Measurements from ENCODE around the gene WIPF3. TPM values are rescaled to one million over a fixed set of nuclear protein-coding genes. Genes with fewer than 3 reads are reported as not detected.

WIPF3 gene
- total RNA-seq, 1 donor from 2014 or later, result 0.37 TPM

- peaks cover 27% of the 10 kb centered on the region for H3K36me3 Mint-ChIP-seq (ENCODE audit: unreplicated experiment)
- no peak for TF ChIP-seq CTCF (IDR thresholded peaks at IDR 0.05; ENCODE audit: partially characterized antibody, unreplicated experiment)
- no peak overlapping the region for H3K27ac Mint-ChIP-seq (ENCODE audit: unreplicated experiment)
- peaks cover 4% of the 10 kb centered on the region for H3K9me3 Mint-ChIP-seq (ENCODE audit: unreplicated experiment)
- H3K4me1 Mint-ChIP-seq (ENCODE audit: low read depth, unreplicated experiment), result no peaks in the 10 kb centered on the region
- H3K27me3 Mint-ChIP-seq (ENCODE audit: unreplicated experiment), result no peaks in the 10 kb centered on the region
- DNase-seq, result no peak
- H3K4me3 Mint-ChIP-seq (ENCODE audit: unreplicated experiment), result no peak overlapping the region
Measured at GRCh38 chr7:29948587-29948986, 142.3 kb downstream of the WIPF3 start.

GRCh38 chr7:29950480-29950879 is 144.2 kb downstream of the WIPF3 start:
- TF ChIP-seq CTCF (IDR thresholded peaks at IDR 0.05; ENCODE audit: partially characterized antibody, unreplicated experiment), result no peak
- H3K36me3 Mint-ChIP-seq (ENCODE audit: unreplicated experiment), result peaks cover 23% of the 10 kb centered on the region

GRCh38 chr7:29951206-29951605 is 144.9 kb downstream of the WIPF3 start:
- H3K27ac Mint-ChIP-seq (ENCODE audit: unreplicated experiment), result no peak overlapping the region
- H3K4me1 Mint-ChIP-seq (ENCODE audit: low read depth, unreplicated experiment), result peaks cover 22% of the 10 kb centered on the region

More at GRCh38 chr7:29950480-29950879, 144.2 kb downstream of the WIPF3 start:
- Mint-ChIP-seq H3K4me1 (ENCODE audit: low read depth, unreplicated experiment) (peaks cover 15% of the 10 kb centered on the region), H3K4me3 (ENCODE audit: unreplicated experiment) (no peak overlapping the region), H3K27me3 (ENCODE audit: unreplicated experiment) (peaks cover 1% of the 10 kb centered on the region), H3K27ac (ENCODE audit: unreplicated experiment) (no peak overlapping the region), H3K9me3 (ENCODE audit: unreplicated experiment) (peaks cover 6% of the 10 kb centered on the region)
- no peak for DNase-seq

GRCh38 chr7:29953726-29954347 is 147.5 kb downstream of the WIPF3 start:
- Mint-ChIP-seq H3K4me3 (ENCODE audit: unreplicated experiment) (no peak overlapping the region), H3K27me3 (ENCODE audit: unreplicated experiment) (peaks cover 6% of the 10 kb centered on the region), H3K4me1 (ENCODE audit: low read depth, unreplicated experiment) (peaks cover 47% of the 10 kb centered on the region), H3K27ac (ENCODE audit: unreplicated experiment) (peak overlapping the region; percentile 29), H3K9me3 (ENCODE audit: unreplicated experiment) (peaks cover 6% of the 10 kb centered on the region), H3K36me3 (ENCODE audit: unreplicated experiment) (peaks cover 14% of the 10 kb centered on the region)
- no peak for TF ChIP-seq CTCF (IDR thresholded peaks at IDR 0.05; ENCODE audit: partially characterized antibody, unreplicated experiment)
- no peak for DNase-seq

More at GRCh38 chr7:29951206-29951605, 144.9 kb downstream of the WIPF3 start:
- Mint-ChIP-seq H3K4me3 (ENCODE audit: unreplicated experiment) (no peak overlapping the region), H3K36me3 (ENCODE audit: unreplicated experiment) (peaks cover 23% of the 10 kb centered on the region), H3K27me3 (ENCODE audit: unreplicated experiment) (peaks cover 1% of the 10 kb centered on the region), H3K9me3 (ENCODE audit: unreplicated experiment) (peaks cover 5% of the 10 kb centered on the region)
- no peak for TF ChIP-seq CTCF (IDR thresholded peaks at IDR 0.05; ENCODE audit: partially characterized antibody, unreplicated experiment)
- no peak for DNase-seq

GRCh38 chr7:29955075-29955792 is 148.9 kb downstream of the WIPF3 start:
- Mint-ChIP-seq H3K27ac (ENCODE audit: unreplicated experiment) (peak overlapping the region; percentile 35), H3K9me3 (ENCODE audit: unreplicated experiment) (peaks cover 6% of the 10 kb centered on the region), H3K36me3 (ENCODE audit: unreplicated experiment) (peaks cover 14% of the 10 kb centered on the region), H3K4me1 (ENCODE audit: low read depth, unreplicated experiment) (peaks cover 47% of the 10 kb centered on the region), H3K4me3 (ENCODE audit: unreplicated experiment) (peak overlapping the region; percentile 65), H3K27me3 (ENCODE audit: unreplicated experiment) (peaks cover 6% of the 10 kb centered on the region)
- DNase-seq, result no peak
- TF ChIP-seq CTCF (IDR thresholded peaks at IDR 0.05; ENCODE audit: partially characterized antibody, unreplicated experiment), result no peak
